GM19239 (cell line): ENCODE results near the gene SLC45A2.
"Not testable (repeated sequence)": the region's sequence is repeated elsewhere in the genome, so short reads cannot be mapped to it uniquely, and the experiment has no call there.

Source experiments
- DNase-seq: peaks from one replicate; pipeline ENCODE4 v3.0.0; 2011; ENCODE audit warnings: low spot score; ENCODE audit not compliant: insufficient read length
- FAIRE-seq: peaks from 2 replicates; lab custom pipeline; 2011; peaks lifted over from hg19 to GRCh38; lab: Jason Lieb, UNC

The SLC45A2 gene

GRCh38 chr5:33933723-33934169 is 50.7 kb downstream of the SLC45A2 start:
- FAIRE-seq (peak; percentile 77), DNase-seq (peak; percentile 34)

GRCh38 chr5:33931136-33931535 is 53.4 kb downstream of the SLC45A2 start:
- no peak for DNase-seq
- no peak for FAIRE-seq

GRCh38 chr5:33929925-33930690 is 54.4 kb downstream of the SLC45A2 start:
- DNase-seq (no peak), FAIRE-seq (no peak)

GRCh38 chr5:33928283-33928682 is 56.2 kb downstream of the SLC45A2 start:
- FAIRE-seq = no peak

GRCh38 chr5:33927685-33928084 is 56.8 kb downstream of the SLC45A2 start:
- DNase-seq (no peak), FAIRE-seq (no peak)

More at GRCh38 chr5:33928283-33928682, 56.2 kb downstream of the SLC45A2 start:
- DNase-seq = no peak

GRCh38 chr5:33925278-33925677 is 59.2 kb downstream of the SLC45A2 start:
- peak; percentile 55 for FAIRE-seq
- no peak for DNase-seq

GRCh38 chr5:33921002-33921401 is 63.5 kb downstream of the SLC45A2 start:
- DNase-seq (no peak), FAIRE-seq (no peak)

- DNase-seq, FAIRE-seq: not testable (repeated sequence)
Measured at GRCh38 chr5:33914844-33915243, 69.6 kb downstream of the SLC45A2 start.

- not testable (repeated sequence) for FAIRE-seq, DNase-seq
Measured at GRCh38 chr5:33906248-33906647, 78.2 kb downstream of the SLC45A2 start.

GRCh38 chr5:33905381-33905780 is 79.1 kb downstream of the SLC45A2 start:
- no peak for DNase-seq
- no peak for FAIRE-seq

GRCh38 chr5:33903118-33903517 is 81.4 kb downstream of the SLC45A2 start:
- no peak for DNase-seq
- no peak for FAIRE-seq

GRCh38 chr5:33901156-33901555 is 83.3 kb downstream of the SLC45A2 start:
- FAIRE-seq = no peak

More at GRCh38 chr5:33901156-33901555, 83.3 kb downstream of the SLC45A2 start:
- no peak for DNase-seq
